GM12891 (cell line): ENCODE results near the gene TMEM127.

Experiments
- POLR2A ChIP-seq: IDR thresholded peaks from 2 replicates; pipeline ENCODE4 v1.6.1; 2011; ENCODE audit warnings: low read depth, low read length, control low read depth
- POLR2AphosphoS5 ChIP-seq: IDR thresholded peaks from 2 replicates; pipeline ENCODE4 v1.6.1; 2011; ENCODE audit warnings: low read depth, low read length, control low read depth
- TAF1 ChIP-seq: IDR thresholded peaks from 2 replicates; pipeline ENCODE4 v1.6.1; 2011; ENCODE audit warnings: low read depth, low read length, control low read depth

DNA sequence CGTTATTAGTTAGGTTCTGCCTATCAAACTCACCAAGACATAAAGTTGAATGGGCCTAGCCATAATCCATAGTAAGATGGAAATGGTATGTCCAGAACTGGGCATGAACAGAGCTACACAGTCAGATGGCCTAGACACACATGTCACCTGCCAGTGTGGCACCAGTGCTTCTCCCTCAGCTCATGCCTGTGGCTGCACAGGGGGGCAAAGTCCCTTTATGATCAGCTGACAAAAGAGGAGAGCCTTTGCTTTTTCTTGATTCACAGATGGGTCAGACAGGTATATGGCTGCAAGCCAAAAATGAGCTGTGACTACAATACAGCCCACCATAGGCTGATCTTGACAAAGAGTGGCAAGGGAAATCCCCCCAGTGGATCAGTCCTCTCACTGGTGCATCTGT, 28.9 kb downstream of the TMEM127 start:
- no peak for TF ChIP-seq POLR2A
- TF ChIP-seq POLR2AphosphoS5 = no peak
- no peak for TF ChIP-seq TAF1
